Measurements from ENCODE around the gene HSD17B11. TPM values are rescaled to one million over a fixed set of nuclear protein-coding genes. Genes with fewer than 3 reads are reported as not detected.

Gene HSD17B11
- polyA plus RNA-seq, 1 donor (not counting 4 experiments of a cell fraction or from before 2014, with no cell fraction given): 8.5 TPM

- Histone ChIP-seq H3K9me3 (ENCODE audit: control insufficient read depth, low read depth, low read length) (no peaks in the 10 kb centered on the region), H3K27ac (ENCODE audit: control insufficient read depth, insufficient read depth, low read length) (no peak overlapping the region), H3K79me2 (ENCODE audit: control insufficient read depth, insufficient read depth, low read length) (no peaks in the 10 kb centered on the region), H3K36me3 (ENCODE audit: control insufficient read depth in 2 of 2, extremely low read depth in 1 of 2, insufficient read depth in 2 of 2, low read length in 2 of 2) (no peaks in the 10 kb centered on the region), H3K4me2 (ENCODE audit: control insufficient read depth, extremely low read depth, insufficient read depth, low read depth, low read length) (peak overlapping the region; percentile 86), H4K20me1 (ENCODE audit: control insufficient read depth, extremely low read depth, insufficient read depth, low read length) (no peaks in the 10 kb centered on the region), H2AFZ (ENCODE audit: control insufficient read depth, low read length) (no peak overlapping the region), H3K4me3 (ENCODE audit: control insufficient read depth in 2 of 3, extremely low read depth in 1 of 3, insufficient read depth in 2 of 3, low read depth in 1 of 3, low read length in 3 of 3) (no peak overlapping the region), H3K9ac (ENCODE audit: control insufficient read depth, extremely low read depth, insufficient read depth, low read length) (no peak overlapping the region), H3K27me3 (ENCODE audit: control insufficient read depth, extremely low read depth, insufficient read depth, low read length) (no peaks in the 10 kb centered on the region), H3K4me1 (ENCODE audit: control insufficient read depth, extremely low read depth, insufficient read depth, low read length) (peaks cover 10% of the 10 kb centered on the region), H3K9me1 (ENCODE audit: control insufficient read depth, extremely low read depth, insufficient read depth, low read length) (no peaks in the 10 kb centered on the region)
- no peak for DNase-seq (ENCODE audit: low read depth, low spot score)
- TF ChIP-seq EZH2 (IDR thresholded peaks at IDR 0.05; ENCODE audit: low read length): no peak
- TF ChIP-seq, protein P1, sequence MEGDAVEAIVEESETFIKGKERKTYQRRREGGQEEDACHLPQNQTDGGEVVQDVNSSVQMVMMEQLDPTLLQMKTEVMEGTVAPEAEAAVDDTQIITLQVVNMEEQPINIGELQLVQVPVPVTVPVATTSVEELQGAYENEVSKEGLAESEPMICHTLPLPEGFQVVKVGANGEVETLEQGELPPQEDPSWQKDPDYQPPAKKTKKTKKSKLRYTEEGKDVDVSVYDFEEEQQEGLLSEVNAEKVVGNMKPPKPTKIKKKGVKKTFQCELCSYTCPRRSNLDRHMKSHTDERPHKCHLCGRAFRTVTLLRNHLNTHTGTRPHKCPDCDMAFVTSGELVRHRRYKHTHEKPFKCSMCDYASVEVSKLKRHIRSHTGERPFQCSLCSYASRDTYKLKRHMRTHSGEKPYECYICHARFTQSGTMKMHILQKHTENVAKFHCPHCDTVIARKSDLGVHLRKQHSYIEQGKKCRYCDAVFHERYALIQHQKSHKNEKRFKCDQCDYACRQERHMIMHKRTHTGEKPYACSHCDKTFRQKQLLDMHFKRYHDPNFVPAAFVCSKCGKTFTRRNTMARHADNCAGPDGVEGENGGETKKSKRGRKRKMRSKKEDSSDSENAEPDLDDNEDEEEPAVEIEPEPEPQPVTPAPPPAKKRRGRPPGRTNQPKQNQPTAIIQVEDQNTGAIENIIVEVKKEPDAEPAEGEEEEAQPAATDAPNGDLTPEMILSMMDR (optimal IDR thresholded peaks at IDR 0.05 in 1 of 3, IDR thresholded peaks at IDR 0.05 in 1 of 3, conservative IDR thresholded peaks at IDR 0.05 in 1 of 3; ENCODE audit: extremely low read depth in 1 of 3, insufficient read depth in 2 of 3, low read length in 3 of 3): no peak
- dilution Hi-C loops (cut with MboI; ENCODE audit: extremely low pct_ligation_motif_present, low sequenced_read_pairs): no loop called here
- no peak for FAIRE-seq
Measured at GRCh38 chr4:87306056-87306455, 84.9 kb downstream of the HSD17B11 start.

- Histone ChIP-seq H3K27me3 (ENCODE audit: control insufficient read depth, extremely low read depth, insufficient read depth, low read length) (no peaks in the 10 kb centered on the region), H3K4me3 (ENCODE audit: control insufficient read depth in 2 of 3, extremely low read depth in 1 of 3, insufficient read depth in 2 of 3, low read depth in 1 of 3, low read length in 3 of 3) (peak overlapping the region in 2 of 3 experiments; percentile 62 to 73), H3K4me2 (ENCODE audit: control insufficient read depth, extremely low read depth, insufficient read depth, low read depth, low read length) (peak overlapping the region; percentile 86), H3K79me2 (ENCODE audit: control insufficient read depth, insufficient read depth, low read length) (no peaks in the 10 kb centered on the region), H3K9ac (ENCODE audit: control insufficient read depth, extremely low read depth, insufficient read depth, low read length) (peak overlapping the region; percentile 25), H3K4me1 (ENCODE audit: control insufficient read depth, extremely low read depth, insufficient read depth, low read length) (peaks cover 10% of the 10 kb centered on the region), H3K9me3 (ENCODE audit: control insufficient read depth, low read depth, low read length) (no peaks in the 10 kb centered on the region), H3K27ac (ENCODE audit: control insufficient read depth, insufficient read depth, low read length) (no peak overlapping the region), H4K20me1 (ENCODE audit: control insufficient read depth, extremely low read depth, insufficient read depth, low read length) (no peaks in the 10 kb centered on the region), H3K9me1 (ENCODE audit: control insufficient read depth, extremely low read depth, insufficient read depth, low read length) (no peaks in the 10 kb centered on the region), H3K36me3 (ENCODE audit: control insufficient read depth in 2 of 2, extremely low read depth in 1 of 2, insufficient read depth in 2 of 2, low read length in 2 of 2) (no peaks in the 10 kb centered on the region), H2AFZ (ENCODE audit: control insufficient read depth, low read length) (peak overlapping the region; percentile 78)
- FAIRE-seq (peak; percentile 39), DNase-seq (ENCODE audit: low read depth, low spot score) (no peak)
- dilution Hi-C loops (cut with MboI; ENCODE audit: extremely low pct_ligation_motif_present, low sequenced_read_pairs): no loop called here
- TF ChIP-seq EZH2 (IDR thresholded peaks at IDR 0.05; ENCODE audit: low read length): no peak
- TF ChIP-seq, protein P1 (optimal IDR thresholded peaks at IDR 0.05 in 1 of 3, IDR thresholded peaks at IDR 0.05 in 1 of 3, conservative IDR thresholded peaks at IDR 0.05 in 1 of 3; ENCODE audit: extremely low read depth in 1 of 3, insufficient read depth in 2 of 3, low read length in 3 of 3): no peak
Measured at GRCh38 chr4:87305562-87305961, 85.4 kb downstream of the HSD17B11 start.
